ENCODE results near the gene AXDND1.
"Not testable (repeated sequence)": the region's sequence is repeated elsewhere in the genome, so short reads cannot be mapped to it uniquely, and the experiment has no call there.

The AXDND1 gene

DNA sequence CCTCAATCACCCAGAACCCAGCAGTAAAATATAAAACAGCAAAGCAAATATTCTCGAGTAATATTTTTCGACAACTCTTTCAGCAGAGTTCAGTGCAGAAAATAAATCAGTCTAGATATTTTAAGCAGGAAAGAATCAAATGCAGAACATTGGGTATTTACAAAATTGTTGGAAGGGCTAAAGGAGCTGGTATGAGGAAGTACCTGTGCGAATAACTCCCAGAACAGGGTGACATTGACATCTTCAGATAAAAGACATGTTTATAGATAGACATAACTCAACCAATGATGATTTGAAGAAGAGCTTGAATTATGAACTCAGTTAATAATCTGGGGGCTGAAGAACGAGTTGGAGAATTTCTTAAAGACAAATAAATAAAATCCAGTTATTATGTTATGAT, 6.4 kb downstream of the AXDND1 start:
- FAIRE-seq, result peak; percentile 58

DNA sequence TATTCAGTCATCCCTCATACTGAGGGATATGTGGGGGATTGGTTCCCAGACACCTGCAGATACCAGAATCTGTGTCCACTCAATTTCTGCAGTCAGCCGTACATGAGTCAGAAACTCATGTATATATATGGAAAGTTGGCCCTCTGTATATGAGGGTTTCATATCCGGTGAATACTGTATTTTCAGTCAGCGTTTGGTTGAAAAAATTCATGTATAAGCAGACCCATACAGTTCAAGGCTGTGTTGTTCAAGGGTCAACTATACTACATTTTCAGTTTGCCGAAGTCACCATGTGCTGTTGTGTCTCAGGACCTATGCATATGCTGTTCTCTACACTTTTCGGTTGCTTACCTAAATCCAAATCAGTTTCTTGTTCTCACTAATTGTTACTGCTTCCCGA, 10.5 kb downstream of the AXDND1 start:
- no peak for FAIRE-seq

- FAIRE-seq, result peak; percentile 52
Measured at GRCh38 chr1:179380299-179380698, 14.5 kb downstream of the AXDND1 start.

GRCh38 chr1:179384027-179384426, 18.3 kb downstream of the AXDND1 start:
- no peak for FAIRE-seq

GRCh38 chr1:179385510-179385909, 19.7 kb downstream of the AXDND1 start:
- no peak for FAIRE-seq

DNA sequence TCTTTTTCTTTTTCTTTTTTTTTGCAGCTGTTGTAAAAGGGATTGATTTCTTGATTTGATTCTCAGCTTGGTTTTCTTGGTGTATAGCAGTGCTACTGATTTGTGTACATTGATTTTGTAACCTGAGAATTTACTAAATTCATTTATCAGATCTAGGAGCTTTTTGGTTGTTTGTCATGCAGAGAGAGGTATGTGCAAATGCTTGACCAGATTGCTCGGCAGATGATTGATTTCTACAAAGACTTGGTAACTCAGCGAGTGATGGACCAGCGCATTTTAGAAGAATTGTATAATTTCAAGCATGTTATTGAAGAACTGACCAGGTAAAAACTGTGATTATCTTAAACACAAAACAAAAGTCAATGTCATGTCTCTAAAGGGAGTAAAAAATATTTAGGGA, 27.9 kb downstream of the AXDND1 start:
- FAIRE-seq, result no peak

DNA sequence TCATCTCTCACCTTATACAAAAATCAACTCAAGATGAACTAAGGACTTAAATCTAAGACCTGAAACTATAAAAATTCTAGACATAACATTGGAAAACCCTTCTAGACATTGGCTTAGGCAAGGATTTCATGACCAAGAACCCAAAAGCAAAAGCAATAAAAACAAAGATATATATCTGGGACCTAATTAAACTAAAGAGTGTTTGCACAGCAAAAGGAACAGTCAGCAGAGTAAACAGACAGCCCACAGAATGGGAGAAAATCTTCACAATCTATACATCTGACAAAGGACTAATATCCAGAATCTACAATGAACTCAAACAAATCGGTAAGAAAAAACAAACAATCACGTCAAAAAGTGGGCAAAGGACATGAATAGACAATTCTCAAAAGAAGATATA, 33.6 kb downstream of the AXDND1 start:
- not testable (repeated sequence) for FAIRE-seq

- peak; percentile 68 for FAIRE-seq
Measured at GRCh38 chr1:179417760-179418159, 52.0 kb downstream of the AXDND1 start.

DNA sequence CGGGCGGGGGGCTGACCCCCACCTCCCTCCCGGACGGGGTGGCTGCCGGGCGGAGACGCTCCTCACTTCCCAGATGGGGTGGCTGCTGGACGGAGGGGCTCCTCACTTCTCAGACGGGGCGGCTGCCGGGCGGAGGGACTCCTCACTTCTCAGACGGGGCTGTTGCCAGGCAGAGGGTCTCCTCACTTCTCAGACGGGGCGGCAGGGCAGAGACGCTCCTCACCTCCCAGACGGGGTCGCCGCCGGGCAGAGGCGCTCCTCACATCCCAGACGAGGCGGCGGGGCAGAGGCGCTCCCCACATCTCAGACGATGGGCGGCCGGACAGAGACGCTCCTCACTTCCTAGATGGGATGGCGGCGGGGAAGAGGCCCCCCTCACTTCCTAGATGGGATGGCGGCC, 52.9 kb downstream of the AXDND1 start:
- FAIRE-seq, result not testable (repeated sequence)

- no peak for FAIRE-seq
Measured at GRCh38 chr1:179424610-179425009, 58.8 kb downstream of the AXDND1 start.

DNA sequence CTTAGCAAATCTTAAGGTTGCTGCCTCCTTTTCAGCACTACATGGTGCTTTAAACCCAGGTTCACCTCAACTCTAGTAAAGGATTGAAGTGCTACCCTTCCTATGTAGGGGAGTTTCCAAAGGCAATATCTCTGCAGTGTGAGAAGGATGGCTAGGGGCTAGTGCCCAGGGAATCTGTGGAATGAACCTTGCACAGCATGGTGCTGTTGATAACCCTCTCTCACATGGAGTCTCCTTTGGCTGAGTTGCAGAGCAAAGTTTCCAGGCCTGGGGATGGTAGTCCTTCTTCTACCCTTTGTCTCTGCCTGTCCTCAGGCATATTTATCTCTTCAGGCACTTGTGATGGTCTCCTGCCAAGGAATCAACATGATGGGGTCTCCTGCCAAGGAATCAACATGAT, 59.4 kb downstream of the AXDND1 start:
- no peak for FAIRE-seq

DNA sequence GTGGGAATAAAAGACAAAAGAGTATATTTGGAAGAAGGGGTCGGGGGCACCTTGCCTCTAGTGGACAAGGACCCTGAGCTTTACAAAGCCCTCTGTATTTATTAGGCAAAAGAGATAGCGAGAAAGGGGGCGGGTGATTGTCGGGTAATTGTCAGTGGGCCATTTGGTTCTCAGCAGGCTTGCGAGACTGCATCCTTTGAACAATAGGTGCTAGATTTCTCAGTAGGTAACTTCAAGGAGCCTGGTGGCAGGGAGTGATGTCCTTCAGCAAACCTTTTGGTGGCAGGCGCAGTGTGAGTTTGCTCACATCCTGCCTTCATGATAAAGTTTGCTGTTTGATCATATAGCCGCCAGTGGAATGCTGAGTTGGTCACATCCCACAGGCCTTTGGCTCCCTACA, 71.4 kb downstream of the AXDND1 start:
- FAIRE-seq, result no peak

- FAIRE-seq, result not testable (repeated sequence)
Measured at GRCh38 chr1:179439646-179440045, 73.9 kb downstream of the AXDND1 start.

DNA sequence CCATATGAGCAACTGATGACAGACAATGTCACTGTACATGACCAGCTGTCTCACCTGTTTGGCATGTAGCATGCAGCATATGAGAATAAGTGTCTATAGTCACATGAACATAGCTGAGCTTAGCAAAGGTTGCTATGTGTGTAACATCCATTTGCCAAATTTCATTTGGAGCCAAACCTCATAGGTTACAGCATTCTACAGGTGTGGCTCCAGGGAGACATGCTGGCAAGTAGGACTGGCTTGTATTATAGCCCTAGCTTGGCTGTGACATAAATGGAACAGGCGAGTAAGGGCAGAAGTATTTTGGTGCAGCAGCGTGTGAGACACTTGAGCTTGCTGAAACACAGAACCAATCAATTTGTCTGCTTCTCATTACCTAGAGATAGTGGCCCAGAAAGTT, 74.5 kb downstream of the AXDND1 start:
- FAIRE-seq, result not testable (repeated sequence)

DNA sequence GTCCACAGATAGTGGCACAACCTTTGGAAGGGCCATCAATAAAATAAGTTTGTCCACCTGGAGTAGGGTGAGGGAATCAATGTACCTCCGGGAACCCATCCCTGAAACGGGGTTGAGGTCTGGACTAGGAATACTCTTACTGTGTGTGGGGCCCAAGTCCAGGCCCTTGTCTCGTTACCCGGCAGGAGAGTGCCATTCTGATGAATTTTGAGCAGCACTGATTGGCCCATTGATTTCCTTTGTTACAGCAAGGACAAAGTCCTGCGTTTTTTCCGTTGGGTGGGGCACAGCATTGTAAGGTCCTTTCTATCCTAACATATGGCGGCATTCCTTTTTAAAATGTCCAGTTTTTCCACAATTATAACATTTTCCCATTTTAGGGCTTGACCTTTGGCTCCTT, 75.2 kb downstream of the AXDND1 start:
- no peak for FAIRE-seq

GRCh38 chr1:179441501-179441900, 75.7 kb downstream of the AXDND1 start:
- no peak for FAIRE-seq

- FAIRE-seq, result not testable (repeated sequence)
Measured at GRCh38 chr1:179442846-179443245, 77.1 kb downstream of the AXDND1 start.

GRCh38 chr1:179445593-179445992, 79.8 kb downstream of the AXDND1 start:
- FAIRE-seq, result peak; percentile 15

GRCh38 chr1:179447489-179447888, 81.7 kb downstream of the AXDND1 start:
- peak; percentile 48 for FAIRE-seq

- peak; percentile 20 for FAIRE-seq
Measured at GRCh38 chr1:179448437-179449149, 82.8 kb downstream of the AXDND1 start.

GRCh38 chr1:179459606-179460206, 93.9 kb downstream of the AXDND1 start:
- not testable (repeated sequence) for FAIRE-seq

DNA sequence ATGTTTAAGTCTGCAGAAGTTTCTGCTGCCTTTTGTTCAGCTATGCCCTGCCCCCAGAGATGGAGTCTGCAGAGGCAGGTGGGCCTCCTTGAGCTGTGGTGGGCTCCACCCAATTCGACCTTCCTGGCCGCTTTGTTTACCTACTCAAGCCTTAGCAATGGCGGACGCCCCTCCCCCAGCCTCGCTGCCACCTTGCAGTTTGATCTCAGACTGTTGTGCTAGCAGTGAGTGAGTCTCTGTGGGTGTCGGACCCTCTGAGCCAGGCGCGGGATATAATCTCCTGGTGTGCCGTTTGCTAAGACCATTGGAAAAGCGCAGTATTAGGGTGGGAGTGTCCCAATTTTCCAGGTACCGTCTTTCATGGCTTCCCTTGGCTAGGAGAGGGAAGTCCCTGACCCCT, 99.9 kb downstream of the AXDND1 start:
- FAIRE-seq, result not testable (repeated sequence)

- FAIRE-seq, result no peak
Measured at GRCh38 chr1:179474713-179475112, 108.9 kb downstream of the AXDND1 start.

DNA sequence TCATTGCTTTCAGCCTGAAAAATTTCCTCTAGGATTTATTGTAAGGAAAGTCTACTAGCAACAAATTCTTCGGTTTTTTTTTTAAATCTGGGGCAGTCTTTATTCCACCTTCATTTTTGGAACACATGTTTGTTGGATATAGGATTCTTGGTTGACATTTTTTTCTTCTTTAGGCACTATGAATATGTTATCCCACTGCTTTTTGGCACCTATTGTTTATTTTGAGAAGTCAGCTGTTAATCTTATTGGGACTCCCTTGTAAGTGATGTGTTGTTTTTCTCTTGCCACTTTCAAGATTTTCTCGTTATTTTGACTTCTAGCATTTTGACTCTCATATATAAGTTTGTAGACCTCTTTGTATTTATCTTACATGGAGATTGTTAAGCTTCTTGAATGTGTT, 110.7 kb downstream of the AXDND1 start:
- peak; percentile 31 for FAIRE-seq

GRCh38 chr1:179478370-179478769, 112.6 kb downstream of the AXDND1 start:
- FAIRE-seq, result no peak

All from TTC549 (cell line).